Activated naive CD8-positive, alpha-beta T cell treated with anti-CD3 and anti-CD28 coated beads, Interleukin-2, amount 50 U/mL, for 16 hours (primary cell): ENCODE data around the gene TOM1L2.
"Not testable (repeated sequence)": the region's sequence is repeated elsewhere in the genome, so short reads cannot be mapped to it uniquely, and the experiment has no call there.

ENCODE experiments used
- DNase-seq: peaks from one replicate; pipeline ENCODE4 v3.0.0-alpha.2; 2020; ENCODE audit warnings: low read depth, low spot score

TOM1L2 gene

DNA sequence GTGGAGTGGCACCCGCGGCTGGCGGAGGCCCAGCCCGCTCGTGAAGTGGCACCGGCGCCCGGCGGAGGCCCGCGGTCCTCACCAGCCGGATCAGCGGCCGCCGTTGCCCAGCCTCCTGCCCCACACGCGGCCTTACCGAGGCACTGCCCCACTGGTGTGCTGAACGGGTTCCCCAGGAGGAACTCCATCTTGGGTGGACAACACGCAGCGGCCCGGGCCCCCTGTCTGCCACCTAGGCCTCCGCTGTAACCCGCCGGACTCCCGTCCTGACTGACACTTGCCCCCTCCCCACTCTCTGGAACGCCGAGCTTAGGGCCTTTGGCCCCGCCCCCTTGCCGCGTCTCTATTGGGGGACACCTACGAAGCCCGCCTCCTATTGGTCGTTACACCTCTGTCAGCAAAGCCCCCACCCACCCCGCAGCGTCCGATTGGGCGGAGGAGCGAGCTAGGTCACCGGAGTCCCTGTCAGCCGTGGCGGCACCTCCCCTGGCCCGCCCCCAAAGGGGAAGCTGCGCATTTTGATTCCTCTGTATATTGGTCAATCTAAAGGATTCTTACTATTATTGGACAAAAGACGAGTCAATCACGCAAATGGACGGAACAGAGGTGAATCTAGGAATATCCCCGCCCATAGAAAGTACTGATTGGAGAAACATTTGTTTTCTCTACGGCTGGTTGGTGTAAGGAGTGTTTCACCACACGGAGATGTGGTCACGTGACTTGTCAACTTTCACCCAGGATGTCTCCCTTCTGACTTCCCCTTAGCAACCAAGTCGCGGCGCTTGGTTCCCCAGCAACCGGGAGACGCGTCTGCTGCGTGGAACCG is at the start of gene TOM1L2, which contains the start of gene DRC3:
TSS of gene TOM1L2 (minus strand) at position 275 of the 826 bp plus-strand sequence. CDS start at position 188, 87 bp downstream.
TSS of gene DRC3 (plus strand) at position 737 of the 826 bp plus-strand sequence. CDS start 4,737 bp downstream, outside the sequence.
- peak; percentile 100 for DNase-seq

DNA sequence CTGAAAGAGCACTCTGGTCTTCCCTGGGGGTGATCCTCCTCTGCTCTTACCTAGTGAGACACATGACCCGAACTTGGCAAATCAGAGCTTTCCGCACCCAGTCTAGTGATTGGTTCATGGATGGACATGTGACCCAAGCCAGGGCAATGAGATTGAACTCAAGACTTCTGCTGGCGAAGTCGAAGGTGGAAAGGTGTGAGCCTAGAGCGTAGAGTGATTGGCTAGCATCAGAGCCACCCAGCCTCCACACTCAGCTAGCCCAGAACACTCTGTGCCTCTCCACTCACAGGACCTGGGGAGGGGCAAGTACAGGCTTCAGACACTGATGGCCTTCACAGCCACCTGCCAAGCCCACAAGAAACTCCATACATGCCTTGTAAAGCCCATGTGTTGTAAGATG is 49.2 kb upstream of the TOM1L2 start:
- no peak for DNase-seq

DNA sequence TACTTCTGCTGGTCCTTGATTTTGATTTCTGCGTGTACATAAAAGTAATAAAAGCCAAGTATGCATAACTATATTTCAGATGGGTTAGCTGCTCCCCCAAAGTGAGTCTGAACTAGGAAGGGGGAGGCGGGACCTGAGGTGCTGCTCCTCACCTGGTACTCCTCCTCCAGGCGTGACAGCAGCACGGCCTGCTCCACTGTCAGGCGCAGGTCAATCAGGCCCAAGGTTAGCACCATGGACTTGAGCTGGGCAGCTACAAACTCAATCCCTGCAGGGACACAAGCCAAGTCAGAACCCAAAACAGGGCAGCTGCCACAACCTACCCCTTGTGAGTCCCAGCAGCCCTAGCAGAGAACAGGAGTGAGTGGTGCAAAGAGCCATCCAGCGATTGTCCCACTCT is 48.8 kb upstream of the TOM1L2 start:
- no peak for DNase-seq

DNA sequence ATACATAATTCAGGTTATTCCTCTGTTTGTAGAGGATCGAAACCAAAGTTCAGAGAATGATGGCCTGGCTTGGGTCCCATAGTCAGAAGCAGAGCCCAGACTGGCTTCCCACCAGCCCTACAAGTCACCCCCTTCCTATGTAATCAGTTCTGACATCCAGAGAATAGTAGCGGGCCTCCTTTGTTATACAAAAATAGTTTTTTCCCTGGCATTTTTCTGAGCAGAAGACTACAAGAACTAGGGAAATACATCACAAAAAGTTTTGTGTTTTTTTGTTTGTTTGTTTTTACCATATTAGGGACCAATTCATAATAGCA is 47.6 kb upstream of the TOM1L2 start:
- no peak for DNase-seq

DNA sequence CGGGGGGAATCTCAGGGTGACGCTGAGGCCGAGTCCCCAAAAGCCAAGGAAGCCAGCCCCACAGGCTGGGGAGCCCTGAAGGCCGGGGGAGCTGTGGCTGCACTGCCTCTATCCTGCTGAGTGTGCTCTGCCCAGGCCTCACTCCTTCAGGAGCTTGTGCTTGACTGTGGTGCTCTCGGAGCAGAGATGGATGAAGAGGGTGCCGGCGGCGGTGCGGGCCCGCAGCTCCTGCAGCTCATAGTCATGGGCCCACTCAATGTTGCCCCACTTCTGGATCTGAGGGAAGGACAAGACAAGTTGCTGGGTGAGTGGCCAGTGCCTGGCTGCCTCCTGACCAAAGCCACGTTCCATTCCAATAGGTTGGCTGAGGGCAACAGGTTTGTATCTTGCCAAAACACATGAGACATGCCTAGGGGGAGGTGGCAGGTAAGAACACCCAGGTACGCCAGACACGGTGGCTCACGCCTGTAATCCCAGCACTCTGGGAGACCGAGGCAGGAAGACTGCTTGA is 46.3 kb upstream of the TOM1L2 start:
- no peak for DNase-seq

DNA sequence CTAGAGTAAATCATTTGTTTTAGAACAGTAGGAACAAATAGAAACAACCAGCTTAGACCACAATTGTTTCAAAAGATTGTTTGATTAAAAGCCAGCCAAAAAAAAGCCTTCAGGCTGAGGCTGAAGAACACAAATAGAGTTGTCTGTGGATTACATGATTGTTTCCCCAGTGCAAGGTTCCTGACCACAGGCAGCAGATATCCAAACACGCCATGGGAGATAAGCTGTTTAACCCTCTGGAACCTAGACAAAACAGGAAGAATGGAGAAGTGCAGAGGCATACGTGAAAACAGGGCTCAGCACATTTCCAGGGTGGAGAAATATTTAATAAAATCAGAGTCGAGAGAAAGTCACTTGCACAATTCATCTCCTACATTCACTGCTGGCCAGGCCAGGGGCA is 45.8 kb upstream of the TOM1L2 start:
- no peak for DNase-seq

DNA sequence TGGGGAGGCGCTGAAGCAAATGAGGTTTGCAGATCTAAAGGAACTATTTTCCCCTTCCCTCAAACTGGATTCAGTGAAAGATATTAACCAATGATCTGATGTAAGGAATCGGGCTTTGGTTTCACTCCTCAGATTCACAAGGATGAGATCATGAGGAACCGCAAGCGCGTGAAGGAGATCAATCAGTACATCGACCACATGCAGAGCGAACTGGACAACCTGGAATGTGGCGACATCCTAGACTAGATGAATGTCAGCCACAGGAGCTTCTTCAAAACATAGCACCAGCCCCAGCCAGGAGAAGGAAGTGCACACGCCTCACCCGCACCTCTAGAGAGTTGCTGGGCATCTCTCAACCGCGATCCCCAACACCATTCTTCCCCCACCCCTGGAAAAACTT is 44.2 kb upstream of the TOM1L2 start:
- DNase-seq: no peak

DNA sequence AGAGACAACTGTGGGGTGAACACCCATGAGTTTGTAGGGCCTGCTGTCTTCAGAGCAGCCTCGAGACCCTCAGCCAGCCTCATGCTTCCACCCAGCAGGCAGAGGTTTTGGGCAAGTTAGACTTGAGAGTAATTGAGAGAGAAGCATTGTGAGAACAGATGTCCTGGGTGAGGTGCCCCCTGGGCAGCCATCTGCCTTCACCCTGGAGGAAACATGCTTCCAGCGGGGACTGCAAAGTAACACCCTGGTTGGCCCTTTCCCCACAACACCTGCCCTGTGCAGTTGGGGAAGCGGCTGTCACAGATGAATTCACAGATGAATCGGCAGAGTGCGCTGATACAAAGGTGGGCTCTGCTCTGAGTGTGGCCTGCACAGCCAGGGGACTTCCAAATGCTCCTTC is 43.4 kb upstream of the TOM1L2 start:
- DNase-seq: no peak

DNA sequence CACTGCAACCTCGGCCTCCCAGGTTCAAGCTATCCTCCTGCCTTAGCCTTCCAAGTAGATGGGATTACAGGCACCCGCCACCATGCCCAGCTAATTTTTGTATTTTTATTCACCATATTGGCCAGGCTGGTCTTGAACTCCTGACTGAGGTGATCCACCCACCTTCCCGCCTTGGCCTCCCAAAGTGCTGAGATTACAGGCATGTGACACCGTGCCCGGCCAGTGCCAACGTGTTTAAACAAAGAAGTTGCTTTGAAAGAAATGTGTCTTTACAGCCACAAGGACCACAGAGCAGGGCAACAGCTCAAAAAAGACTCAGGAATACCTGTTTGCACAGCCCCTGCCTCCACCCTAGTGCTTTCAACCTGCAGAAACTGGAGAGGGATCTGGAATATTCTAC is 41.8 kb upstream of the TOM1L2 start:
- no peak for DNase-seq

DNA sequence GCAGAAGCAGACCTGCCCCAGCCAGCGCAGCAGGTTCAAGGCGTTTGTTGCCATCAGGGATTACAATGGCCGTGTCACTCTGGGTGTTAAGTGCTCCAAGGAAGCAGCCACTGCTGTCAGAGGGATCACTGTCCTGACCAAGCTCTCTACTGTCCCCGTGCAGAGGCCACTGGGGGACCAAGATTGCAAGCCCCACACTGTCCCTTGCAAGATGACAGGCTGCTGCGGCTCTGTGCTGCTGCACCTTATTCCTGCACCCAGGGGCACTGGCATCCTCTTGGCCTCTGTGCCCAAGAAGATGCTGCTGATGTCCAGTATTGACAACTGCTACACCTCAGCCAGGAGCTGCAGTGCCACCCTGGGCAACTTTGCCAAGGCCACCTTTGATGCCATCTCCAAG is 39.1 kb upstream of the TOM1L2 start:
- DNase-seq: no peak

DNA sequence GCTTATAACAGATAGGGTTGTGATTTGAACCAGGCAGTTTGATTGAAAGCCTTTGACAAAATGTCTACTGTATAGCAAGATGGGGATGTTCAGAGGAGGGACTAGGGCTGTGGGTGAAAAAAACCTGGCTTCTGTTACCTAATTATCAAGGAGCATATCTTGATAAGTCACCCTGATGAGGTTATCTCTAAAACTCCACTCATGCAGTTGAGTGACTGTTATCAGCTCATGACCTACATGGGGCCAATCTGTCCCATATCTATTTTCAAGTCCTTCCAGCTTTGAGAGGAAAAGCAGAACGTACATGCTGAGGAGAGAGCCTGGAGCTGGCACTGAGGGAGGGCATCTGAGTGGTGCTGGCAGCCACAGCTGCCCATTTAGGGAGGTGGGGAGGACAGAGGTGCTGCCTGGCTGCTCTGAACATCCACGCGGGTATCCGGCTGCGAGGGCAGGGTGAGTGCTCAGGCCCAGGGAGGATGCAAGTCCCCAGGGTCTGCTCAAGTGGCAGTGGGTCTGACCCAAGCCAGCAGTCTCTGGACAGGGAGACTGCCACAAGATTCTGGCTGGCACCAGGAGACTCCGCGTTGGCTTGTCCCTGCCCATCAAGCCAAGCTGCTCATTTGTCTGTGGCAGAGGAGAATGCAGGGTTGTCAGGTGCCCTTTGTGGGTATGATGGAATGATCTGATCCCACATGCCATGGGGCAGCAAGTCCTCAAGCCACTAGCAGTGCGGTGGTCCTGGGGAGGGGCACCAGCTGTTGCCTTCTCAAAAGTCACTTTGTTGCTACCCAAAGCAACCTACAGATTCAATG is 37.6 kb upstream of the TOM1L2 start:
- DNase-seq: no peak

DNA sequence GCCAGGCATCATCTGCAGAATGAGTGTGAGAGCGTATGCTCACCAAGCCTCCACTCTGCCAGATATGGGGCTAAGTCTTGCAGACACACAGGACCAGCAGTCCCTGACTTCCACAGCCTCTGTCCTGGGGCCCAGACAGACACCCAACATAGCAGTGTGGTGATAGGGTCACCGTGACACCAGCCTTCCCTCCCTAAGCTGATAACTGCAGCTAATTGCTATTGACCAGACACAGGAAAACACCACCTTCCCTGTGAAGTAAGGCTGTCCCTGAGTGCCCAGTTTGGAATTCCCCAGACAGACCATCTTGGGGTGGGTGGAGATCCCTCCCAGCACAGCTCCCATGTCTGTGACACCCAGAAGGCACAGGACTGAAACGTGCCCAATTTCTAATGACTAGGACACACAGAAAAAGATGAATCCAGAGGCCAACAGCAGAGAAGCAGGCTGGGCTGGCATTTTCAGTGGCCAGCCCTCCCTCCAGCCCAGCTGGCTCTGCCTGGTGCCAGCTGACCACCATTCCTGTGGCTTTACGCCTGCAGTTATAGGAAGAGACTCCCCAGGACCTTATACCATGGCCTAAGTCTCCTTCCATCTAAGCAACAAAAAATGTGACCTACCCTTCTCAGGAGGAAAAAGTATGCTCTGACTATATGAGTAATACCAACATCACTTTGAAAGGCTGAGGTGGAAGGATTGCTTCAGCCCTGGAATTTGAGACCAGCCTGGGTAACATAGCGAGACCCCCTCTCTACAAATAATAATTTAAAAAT is 36.5 kb upstream of the TOM1L2 start:
- no peak for DNase-seq

DNA sequence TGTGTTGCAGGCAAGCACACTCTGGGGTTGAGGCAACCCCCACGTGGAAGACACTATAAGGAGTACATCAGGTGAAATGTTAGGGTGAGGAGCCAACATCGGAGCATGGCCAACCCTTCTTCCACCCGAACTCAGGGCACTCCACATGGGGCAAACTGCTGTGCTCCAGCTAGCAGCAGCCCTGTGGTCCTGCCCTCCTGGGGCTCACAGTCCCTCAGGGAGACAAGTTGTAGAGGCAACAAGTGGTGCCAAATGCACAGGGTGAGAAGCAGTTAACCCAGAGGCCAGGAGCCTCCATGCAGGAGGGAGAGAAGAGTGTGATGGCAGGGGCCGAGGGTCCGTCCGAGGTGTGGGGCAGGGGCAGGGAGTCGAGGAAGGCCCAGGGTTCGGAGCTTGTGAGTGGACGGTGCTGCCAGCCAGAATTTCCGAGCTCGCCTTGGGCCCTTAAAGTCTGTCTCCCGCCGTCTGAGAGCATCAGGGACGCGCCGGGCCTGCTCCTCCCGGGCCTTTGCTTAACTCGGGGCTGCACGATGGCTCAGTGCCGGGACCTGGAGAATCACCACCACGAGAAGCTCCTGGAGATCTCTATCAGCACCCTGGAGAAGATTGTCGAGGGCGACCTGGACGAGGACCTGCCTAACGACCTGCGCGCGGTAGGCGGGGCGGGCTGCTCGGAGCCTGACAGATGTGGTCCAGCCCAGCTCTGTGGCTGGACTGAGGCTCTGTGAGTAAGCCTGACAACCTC is 34.5 kb upstream of the TOM1L2 start:
- no peak for DNase-seq

DNA sequence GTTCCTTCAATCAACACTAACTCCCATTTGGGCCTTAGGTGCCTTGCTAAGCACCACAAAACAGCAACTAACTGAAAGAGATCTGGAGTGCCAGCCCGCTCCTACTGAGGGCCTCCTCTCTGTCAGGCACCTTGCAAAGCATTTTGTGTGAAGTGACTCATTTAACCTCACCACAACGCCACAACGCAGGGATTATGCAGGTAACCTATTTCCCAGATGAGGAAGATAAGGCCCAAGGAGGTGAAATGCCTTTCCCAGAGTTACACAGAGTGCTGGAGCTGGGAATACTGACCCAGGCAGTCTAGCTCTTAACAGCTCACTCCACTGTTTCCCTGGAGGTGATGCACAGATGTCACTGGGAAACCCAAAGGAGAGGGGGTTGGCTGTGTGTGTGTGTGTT is 33.3 kb upstream of the TOM1L2 start:
- DNase-seq: no peak

DNA sequence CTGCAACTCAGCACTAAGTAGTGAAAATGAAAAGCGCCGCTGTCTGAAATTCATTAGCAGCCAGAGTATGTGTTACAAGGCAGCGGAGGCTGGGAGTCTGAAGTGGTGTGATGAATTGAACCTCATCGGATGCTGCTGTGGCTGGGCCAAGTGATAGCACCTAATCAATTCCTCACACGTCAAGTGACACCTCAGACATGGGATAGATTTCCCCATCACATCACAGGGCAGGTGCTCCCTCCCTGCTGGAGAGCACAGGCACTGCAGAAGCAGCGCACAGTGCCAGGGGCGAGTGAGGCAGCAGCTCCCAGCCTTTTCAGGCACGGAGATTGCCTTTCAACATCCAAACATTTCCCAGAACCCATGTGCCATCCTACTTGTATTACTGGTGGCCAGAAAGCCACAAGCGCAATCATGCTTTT is 32.7 kb upstream of the TOM1L2 start:
- no peak for DNase-seq

DNA sequence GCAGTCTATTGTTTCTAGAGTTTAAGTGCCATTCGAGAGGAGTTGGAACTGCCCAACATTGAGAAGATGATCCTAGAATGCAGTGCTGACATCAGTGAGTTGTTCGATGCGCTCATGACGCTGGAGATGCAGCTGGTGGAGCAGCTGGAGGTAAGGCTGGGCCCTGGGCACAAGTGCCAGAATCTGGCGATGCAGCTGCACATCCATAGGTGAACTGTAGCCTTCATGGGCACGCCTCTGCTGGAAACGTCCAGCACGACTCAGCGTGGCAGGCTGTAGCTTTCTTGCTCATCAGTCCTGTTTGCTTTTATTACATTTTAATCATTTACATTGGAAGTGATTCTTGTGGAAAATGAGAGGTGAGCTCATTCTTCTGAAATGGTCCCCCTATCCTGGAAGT is 32.1 kb upstream of the TOM1L2 start:
- DNase-seq: no peak

DNA sequence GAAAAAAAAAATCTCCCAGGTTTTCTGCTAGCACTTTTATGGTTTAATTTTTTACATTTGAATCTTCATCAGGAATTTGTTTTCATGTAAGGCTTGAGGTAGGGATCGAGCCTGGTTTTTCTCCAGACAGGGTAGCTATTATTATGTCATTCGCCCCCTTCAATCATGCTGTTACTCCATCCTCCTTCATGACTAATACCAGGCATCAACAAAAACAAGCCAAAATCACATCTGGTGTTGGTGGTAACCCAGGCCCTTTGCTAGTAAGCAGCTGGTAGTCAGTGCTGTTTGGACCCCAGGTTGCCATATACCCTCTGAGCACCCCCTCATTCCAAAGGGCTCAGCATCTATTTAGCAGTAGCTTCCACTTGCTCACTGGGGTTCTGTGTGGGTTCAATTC is 30.0 kb upstream of the TOM1L2 start:
- no peak for DNase-seq

DNA sequence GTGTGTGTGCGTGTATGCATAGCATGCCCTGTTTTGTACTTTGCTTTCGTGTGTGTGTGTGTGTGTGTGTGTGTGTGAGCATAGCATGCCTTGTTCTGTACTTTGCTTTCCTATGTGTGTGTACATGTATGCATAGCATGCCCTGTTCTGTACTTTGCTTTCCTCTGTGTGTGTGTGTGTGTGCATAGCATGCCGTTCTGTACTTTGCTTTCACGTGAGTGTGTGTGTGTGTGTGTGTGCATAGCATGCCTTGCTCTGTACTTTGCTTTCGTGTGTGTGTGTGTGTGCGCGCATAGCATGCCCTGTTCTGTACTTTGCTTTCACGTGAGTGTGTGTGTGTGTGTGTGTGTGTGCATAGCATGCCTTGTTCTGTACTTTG is 27.8 kb upstream of the TOM1L2 start:
- DNase-seq: no peak

DNA sequence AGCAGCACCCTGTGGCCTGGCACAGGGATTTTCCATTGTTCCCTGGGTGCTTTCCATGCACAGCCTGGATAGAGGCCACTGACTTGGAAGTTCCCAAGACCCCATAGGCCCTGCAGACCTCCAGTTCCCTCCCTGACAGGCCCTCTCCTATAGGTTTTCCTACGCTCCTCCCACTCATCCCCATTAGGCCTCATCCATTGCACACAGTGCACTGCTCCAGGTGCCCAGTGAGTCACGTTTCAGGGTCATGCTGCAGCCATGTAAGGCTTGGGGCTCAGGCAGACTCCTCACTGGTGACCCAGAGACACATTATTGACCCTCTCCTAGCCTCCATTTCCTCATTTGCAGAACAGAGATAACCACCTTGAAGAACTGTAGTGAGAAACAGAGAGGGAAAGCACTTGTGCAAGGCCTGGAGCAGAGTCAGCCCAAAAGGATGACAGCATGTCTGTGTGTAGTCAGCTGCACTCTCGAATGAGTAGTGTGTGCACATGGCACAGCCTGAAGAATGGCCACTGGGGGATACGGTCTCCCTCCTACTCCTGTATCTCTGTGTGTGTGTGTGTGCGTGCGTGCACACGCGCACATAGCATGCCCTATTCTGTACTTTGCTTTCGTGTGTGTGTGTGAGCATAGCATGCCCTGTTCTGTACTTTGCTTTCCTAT is 27.3 kb upstream of the TOM1L2 start:
- no peak for DNase-seq

DNA sequence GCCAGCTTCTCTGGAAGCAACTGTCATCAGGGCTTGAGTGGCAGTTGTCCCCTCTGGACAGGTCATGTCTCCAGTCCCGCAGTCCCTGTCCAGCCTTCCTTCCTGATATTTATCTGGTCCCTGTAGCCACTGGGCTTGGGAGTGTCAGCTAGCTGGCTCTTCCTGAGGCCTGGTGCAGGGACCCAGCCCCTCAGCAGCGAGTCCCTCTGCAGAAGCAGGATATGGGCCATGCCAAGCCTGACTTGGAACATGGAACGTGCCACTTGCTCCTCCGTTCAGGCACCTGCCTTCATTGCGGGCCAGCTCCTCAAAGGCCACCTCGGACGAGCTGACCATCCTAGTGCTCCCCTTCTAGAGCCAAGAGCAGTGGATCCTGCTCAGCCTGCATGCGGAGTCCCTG is 26.7 kb upstream of the TOM1L2 start:
- no peak for DNase-seq

DNA sequence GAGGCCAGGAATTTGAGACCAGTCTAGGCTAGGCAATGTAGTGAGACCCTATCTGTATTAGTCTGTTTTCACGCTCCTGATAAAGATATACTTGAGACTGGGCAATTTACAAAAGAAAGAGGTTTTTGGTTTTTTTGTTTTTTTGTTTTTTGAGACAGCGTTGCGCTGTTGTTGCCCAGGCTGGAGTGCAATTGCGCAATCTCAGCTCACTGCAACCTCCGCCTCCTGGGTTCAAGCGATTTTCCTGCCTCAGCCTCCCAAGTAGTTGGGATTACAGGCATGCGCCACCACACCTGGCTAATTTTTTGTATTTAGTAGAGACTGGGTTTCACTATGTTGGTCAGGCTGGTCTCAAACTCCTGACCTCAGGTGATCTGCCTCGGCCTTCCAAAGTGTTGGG is 23.7 kb upstream of the TOM1L2 start:
- not testable (repeated sequence) for DNase-seq
